Suprapubic skin (tissue), 4 donors: ENCODE results near the gene WDFY2. TPM values are rescaled to one million over a fixed set of nuclear protein-coding genes. Genes with fewer than 3 reads are reported as not detected.
A peak's percentile ranks its signal among the peaks of the same experiment; 100 is the strongest.

Experiments
- DNase-seq, 2 donors: peaks; one replicate each; pipeline ENCODE4 v3.0.0-alpha.2; 2019; ENCODE audit warnings: low spot score in 2 of 2
- H3K27ac ChIP-seq: fragments of 200-600 bp; sonication (generic); one replicate; pipeline ENCODE4 v1.5.1; 2019
- H3K27me3 ChIP-seq: fragments of 200-600 bp; sonication (generic); one replicate; pipeline ENCODE4 v1.5.1; 2019
- H3K36me3 ChIP-seq: fragments of 200-600 bp; sonication (generic); one replicate; pipeline ENCODE4 v1.5.1; 2019
- H3K4me1 ChIP-seq: fragments of 200-600 bp; sonication (generic); one replicate; pipeline ENCODE4 v1.5.1; 2019
- H3K4me3 ChIP-seq: fragments of 200-600 bp; sonication (generic); one replicate; pipeline ENCODE4 v1.5.1; 2019; ENCODE audit warnings: mild to moderate bottlenecking
- H3K9me3 ChIP-seq: fragments of 200-600 bp; sonication (generic); one replicate; pipeline ENCODE4 v1.5.1; 2019
- EP300 ChIP-seq: sonication (generic); formaldehyde crosslinking; IDR thresholded peaks from one replicate; pipeline ENCODE4 v1.6.1; 2017; ENCODE audit warnings: antibody characterized with exemption
- POLR2A ChIP-seq, 2 donors: fragments of 450-650 bp; IDR thresholded peaks; one replicate each; pipeline ENCODE4 v1.6.1; 2017; ENCODE audit warnings: antibody characterized with exemption in 2 of 2, mild to moderate bottlenecking in 2 of 2, moderate library complexity in 2 of 2
- POLR2AphosphoS5 ChIP-seq, 3 donors: sonication (generic); formaldehyde crosslinking; IDR thresholded peaks; one replicate each; pipeline ENCODE4 v1.6.1; 2017; ENCODE audit warnings: antibody characterized with exemption in 3 of 3
- WGBS: methylation state at CpG from one replicate; pipeline ENCODE4 v1.1.5; 2018; 5-methylcytosine and 5-hydroxymethylcytosine counted together
- total RNA-seq, 4 donors: library from RNA; depleted of rRNA; stranded (reverse); fragments of >200 nt; gene quantifications; one replicate each; pipeline ENCODE4 v1.1.0, GENCODE V29; 2016
- TF ChIP-seq, protein P1 (sequence below), 2 donors: fragments of 200-600 bp in 1 of 2; fragments of 450-650 bp in 1 of 2; sonication (generic) in 1 of 2; IDR thresholded peaks; one replicate each; pipeline ENCODE4 v1.5.1; 2016 to 2019; ENCODE audit warnings: antibody characterized with exemption in 2 of 2, mild to moderate bottlenecking in 1 of 2, moderate library complexity in 1 of 2

The WDFY2 gene
- total RNA-seq, 4 donors from 2014 or later = 35.3 to 99.2 (median 40.4) TPM

DNA sequence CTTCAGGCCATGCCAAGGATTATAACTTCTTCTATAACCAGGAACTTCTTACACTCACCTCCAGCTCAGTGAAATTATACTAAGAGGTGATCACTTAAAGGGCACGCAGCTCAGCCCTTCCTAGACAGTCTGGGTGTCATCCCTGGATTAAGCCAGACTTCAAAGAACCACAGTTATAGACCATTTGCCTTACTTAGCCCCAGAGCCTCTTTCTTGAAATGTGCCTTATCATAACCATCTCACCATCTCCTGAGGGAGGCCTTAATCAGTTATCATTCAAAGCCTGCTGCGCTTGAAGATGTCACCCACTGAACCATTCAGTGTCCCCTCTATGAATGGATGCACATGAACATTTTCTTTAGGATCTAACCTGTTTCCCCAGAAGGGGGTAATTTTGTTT lies 229.8 kb downstream of the WDFY2 start:
- Histone ChIP-seq H3K4me3 (no peak overlapping the region), H3K27me3 (no peaks in the 10 kb centered on the region), H3K9me3 (no peaks in the 10 kb centered on the region), H3K4me1 (peaks cover 27% of the 10 kb centered on the region), H3K36me3 (no peaks in the 10 kb centered on the region), H3K27ac (no peak overlapping the region)
- TF ChIP-seq POLR2A (IDR thresholded peaks at IDR 0.05) (no peak), POLR2AphosphoS5 (IDR thresholded peaks at IDR 0.05) (no peak), EP300 (no peak)
- TF ChIP-seq, protein P1, sequence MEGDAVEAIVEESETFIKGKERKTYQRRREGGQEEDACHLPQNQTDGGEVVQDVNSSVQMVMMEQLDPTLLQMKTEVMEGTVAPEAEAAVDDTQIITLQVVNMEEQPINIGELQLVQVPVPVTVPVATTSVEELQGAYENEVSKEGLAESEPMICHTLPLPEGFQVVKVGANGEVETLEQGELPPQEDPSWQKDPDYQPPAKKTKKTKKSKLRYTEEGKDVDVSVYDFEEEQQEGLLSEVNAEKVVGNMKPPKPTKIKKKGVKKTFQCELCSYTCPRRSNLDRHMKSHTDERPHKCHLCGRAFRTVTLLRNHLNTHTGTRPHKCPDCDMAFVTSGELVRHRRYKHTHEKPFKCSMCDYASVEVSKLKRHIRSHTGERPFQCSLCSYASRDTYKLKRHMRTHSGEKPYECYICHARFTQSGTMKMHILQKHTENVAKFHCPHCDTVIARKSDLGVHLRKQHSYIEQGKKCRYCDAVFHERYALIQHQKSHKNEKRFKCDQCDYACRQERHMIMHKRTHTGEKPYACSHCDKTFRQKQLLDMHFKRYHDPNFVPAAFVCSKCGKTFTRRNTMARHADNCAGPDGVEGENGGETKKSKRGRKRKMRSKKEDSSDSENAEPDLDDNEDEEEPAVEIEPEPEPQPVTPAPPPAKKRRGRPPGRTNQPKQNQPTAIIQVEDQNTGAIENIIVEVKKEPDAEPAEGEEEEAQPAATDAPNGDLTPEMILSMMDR (IDR thresholded peaks at IDR 0.05) = no peak
- 96% methylated on average over 2 of the region's 2 CpGs for WGBS
- DNase-seq = no peak

DNA sequence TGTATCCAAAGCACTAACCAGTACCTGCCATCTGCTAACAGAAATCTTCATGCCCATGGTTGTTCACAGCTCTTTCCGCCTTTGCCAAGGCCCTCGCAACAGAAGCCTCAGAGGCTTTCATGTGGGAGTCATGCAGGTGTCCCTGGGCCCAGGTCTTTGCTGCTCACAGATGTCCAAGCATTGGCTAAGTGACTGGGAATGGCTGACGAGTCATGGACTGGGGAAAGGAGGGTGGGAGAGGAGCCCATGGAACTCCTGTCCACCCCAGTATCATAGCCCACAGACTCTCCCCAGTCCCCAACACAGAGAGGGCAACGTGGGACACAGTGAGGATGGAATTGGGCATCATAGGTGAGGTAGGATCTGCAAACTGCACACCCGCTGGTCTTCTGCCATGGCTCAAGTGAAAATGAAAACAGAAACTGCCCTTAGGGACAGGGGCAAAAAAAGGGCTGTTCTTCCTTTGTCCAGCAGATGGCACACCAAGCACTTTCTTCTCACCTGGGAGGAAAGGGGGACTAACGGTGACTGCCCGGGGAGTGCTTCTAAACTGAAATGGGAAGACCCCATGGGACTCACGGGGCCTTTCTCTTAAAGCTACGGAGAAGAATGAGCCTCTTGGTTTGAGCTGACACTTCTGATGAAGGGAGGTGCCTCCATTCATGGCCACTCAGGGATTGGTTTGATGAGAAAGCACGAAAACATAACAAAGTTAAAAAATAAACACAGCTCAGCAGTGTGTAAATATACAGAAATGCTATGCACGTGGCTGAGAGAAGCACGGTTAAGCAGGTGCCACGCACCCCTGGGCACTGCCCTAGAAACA lies 230.8 kb downstream of the WDFY2 start:
- no peaks in the 10 kb centered on the region for H3K27me3 ChIP-seq
- DNase-seq = no peak

DNA sequence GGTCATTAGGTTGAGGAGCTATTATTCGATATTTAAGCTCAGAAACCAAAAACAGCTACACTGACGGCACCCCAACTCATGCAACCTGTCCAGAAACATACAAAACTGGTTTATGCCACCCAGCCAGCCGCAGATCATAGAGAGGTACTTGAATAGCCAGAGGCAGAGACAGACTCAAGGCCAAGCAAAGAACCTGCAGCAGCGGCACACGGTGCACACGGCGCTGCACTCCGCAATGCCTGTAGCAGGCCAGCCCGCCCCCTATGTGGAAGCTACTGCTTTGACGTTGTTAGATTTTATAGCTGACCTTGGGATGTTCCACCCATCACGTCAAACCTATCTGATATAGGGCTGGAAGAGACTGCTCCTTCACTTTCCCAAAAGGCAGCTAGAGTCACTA lies 231.6 kb downstream of the WDFY2 start:
- DNase-seq = no peak
- WGBS = 56% methylated on average over 11 of the region's 11 CpGs

More for the DNA sequence above, 230.8 kb downstream of the WDFY2 start:
- WGBS = 25% methylated on average over 13 of the region's 13 CpGs
- Histone ChIP-seq H3K4me1 (peaks cover 31% of the 10 kb centered on the region), H3K27ac (no peak overlapping the region), H3K9me3 (no peaks in the 10 kb centered on the region), H3K4me3 (peak overlapping the region; percentile 24), H3K36me3 (no peaks in the 10 kb centered on the region)
- TF ChIP-seq POLR2A (IDR thresholded peaks at IDR 0.05) = no peak
- TF ChIP-seq, protein P1 (IDR thresholded peaks at IDR 0.05) = peak; percentile 57 to 80

DNA sequence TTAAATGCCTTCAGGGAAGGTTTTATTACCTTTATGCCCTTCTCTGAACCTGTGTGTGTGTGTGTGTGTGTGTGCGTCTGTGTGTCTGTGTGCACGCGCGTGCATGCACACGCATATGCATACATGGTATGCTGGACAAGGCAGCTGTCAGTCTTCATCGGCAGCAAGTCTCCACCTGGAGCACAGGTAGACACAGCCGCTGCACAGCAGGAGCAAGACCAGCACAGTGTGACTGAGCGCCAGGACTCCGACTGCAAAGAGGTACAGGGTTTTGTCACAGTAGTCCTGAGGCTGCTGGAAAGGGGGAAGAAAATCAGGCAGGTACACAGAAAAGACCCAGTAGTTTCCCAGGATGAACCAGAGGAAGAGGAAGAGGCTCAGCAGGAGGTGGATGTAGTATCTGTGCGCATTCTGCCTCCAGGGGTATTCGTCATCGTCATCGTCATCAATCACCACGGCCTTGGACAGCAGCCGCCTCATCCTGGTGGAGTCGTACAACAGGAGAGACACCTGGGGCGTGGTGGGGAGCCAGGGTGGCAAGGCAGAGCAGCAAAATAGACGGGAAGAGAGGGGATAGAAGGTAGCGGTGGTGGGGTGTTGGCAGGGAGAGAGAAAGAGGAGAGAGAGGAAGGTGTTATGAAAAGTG lies 232.5 kb downstream of the WDFY2 start:
- WGBS = 47% methylated on average over 18 of the region's 19 CpGs
- no peak for TF ChIP-seq POLR2AphosphoS5 (IDR thresholded peaks at IDR 0.05)
- no peak for TF ChIP-seq EP300
- TF ChIP-seq POLR2A (IDR thresholded peaks at IDR 0.05) = no peak
- TF ChIP-seq, protein P1 (IDR thresholded peaks at IDR 0.05) = no peak
- DNase-seq = no peak
- Histone ChIP-seq H3K4me1 (peaks cover 31% of the 10 kb centered on the region), H3K4me3 (no peak overlapping the region), H3K27me3 (no peaks in the 10 kb centered on the region), H3K9me3 (no peaks in the 10 kb centered on the region), H3K36me3 (no peaks in the 10 kb centered on the region), H3K27ac (no peak overlapping the region)

More for the DNA sequence above, 231.6 kb downstream of the WDFY2 start:
- Histone ChIP-seq H3K9me3 (no peaks in the 10 kb centered on the region), H3K27ac (no peak overlapping the region), H3K4me1 (peaks cover 31% of the 10 kb centered on the region), H3K27me3 (no peaks in the 10 kb centered on the region), H3K36me3 (no peaks in the 10 kb centered on the region), H3K4me3 (no peak overlapping the region)
- TF ChIP-seq, protein P1 (IDR thresholded peaks at IDR 0.05) = no peak
- no peak for TF ChIP-seq POLR2A (IDR thresholded peaks at IDR 0.05)
- no peak for TF ChIP-seq EP300
- no peak for TF ChIP-seq POLR2AphosphoS5 (IDR thresholded peaks at IDR 0.05)

Other genes starting within 250 kb of the WDFY2 start
- gene SERPINE3, start 244.8 kb upstream of the WDFY2 start, total RNA-seq = not detected
- 10 to 100 TPM; 30.7 to 48.5 (median 41.5) TPM for gene INTS6, start 131.4 kb upstream of the WDFY2 start, total RNA-seq
- 10 to 100 TPM in 2 of 4 donors, 1 to 10 TPM in 2; 3.5 to 25.8 (median 10.8) TPM for gene DHRS12, start 219.7 kb downstream of the WDFY2 start, total RNA-seq